Activated B cell treated with CpG ODN at 0.5 μM for 24 hours (primary cell): ENCODE results near the gene CTRL. TPM values are rescaled to one million over a fixed set of nuclear protein-coding genes. Genes with fewer than 3 reads are reported as not detected.

ENCODE experiments used
- ATAC-seq: fragments of 200-7000 bp; cut with Tn5 transposase; one replicate; pipeline ENCODE4 v1.10.0; 2021; ENCODE audit warnings: low read depth, mild to moderate bottlenecking, moderate library complexity
- CTCF ChIA-PET: fragments of 350-600 bp; sonication (Branson Sonifier 250); formaldehyde crosslinking; loops from one replicate; lab custom pipeline; 2021; ENCODE audit warnings: antibody characterized with exemption; lab: Charles Lee
- POLR2A ChIA-PET: fragments of 350-600 bp; sonication (Branson Sonifier 250); formaldehyde crosslinking; loops from one replicate; lab custom pipeline; 2021; ENCODE audit warnings: antibody characterized with exemption; lab: Charles Lee
- DNase-seq: peaks from one replicate; pipeline ENCODE4 v3.0.0; 2022
- H3K27ac Mint-ChIP-seq: one replicate; pipeline ENCODE4 v1.8.0; 2020; ENCODE audit warnings: mixed read lengths
- H3K27me3 Mint-ChIP-seq: one replicate; pipeline ENCODE4 v1.8.0; 2021; ENCODE audit warnings: mixed read lengths
- H3K36me3 Mint-ChIP-seq: one replicate; pipeline ENCODE4 v1.8.0; 2021; ENCODE audit warnings: low read depth, mixed read lengths
- H3K4me1 Mint-ChIP-seq: one replicate; pipeline ENCODE4 v1.8.0; 2021; ENCODE audit warnings: mixed read lengths
- H3K4me3 Mint-ChIP-seq: one replicate; pipeline ENCODE4 v1.8.0; 2020; ENCODE audit warnings: mild to moderate bottlenecking, mixed read lengths
- H3K9me3 Mint-ChIP-seq: one replicate; pipeline ENCODE4 v1.8.0; 2020; ENCODE audit warnings: mixed read lengths
- CTCF ChIP-seq: fragments of 200-600 bp; IDR thresholded peaks from one replicate; pipeline ENCODE4 v1.8.0; 2022; ENCODE audit warnings: antibody characterized with exemption, mild to moderate bottlenecking
- intact Hi-C: fragments of 100-400 bp; cut with micrococcal nuclease; formaldehyde crosslinking; loops from one replicate; pipeline ENCODE4 v1.15.1; 2024
- total RNA-seq: library from RNA; stranded (reverse); gene quantifications from 2 replicates; pipeline ENCODE4 v1.2.3, GENCODE V29; 2022

Gene CTRL
- total RNA-seq, 1 donor from 2014 or later, result 6.2 TPM

- POLR2A ChIA-PET, result no interaction called here
- H3K4me1 Mint-ChIP-seq, result peaks cover 14% of the 10 kb centered on the region
- no peak for TF ChIP-seq CTCF
- DNase-seq, result no peak
- no peaks in the 10 kb centered on the region for H3K27me3 Mint-ChIP-seq
- peaks cover 25% of the 10 kb centered on the region for H3K36me3 Mint-ChIP-seq
- no peaks in the 10 kb centered on the region for H3K9me3 Mint-ChIP-seq
- no peak for ATAC-seq
- no peak overlapping the region for H3K4me3 Mint-ChIP-seq
- CTCF ChIA-PET, result no interaction called here
- no peak overlapping the region for H3K27ac Mint-ChIP-seq
- intact Hi-C loops, result no loop called here
Observed at GRCh38 chr16:67962135-67962534, 30.5 kb upstream of the CTRL start.

- H3K27me3 Mint-ChIP-seq, result no peaks in the 10 kb centered on the region
- no peak overlapping the region for H3K27ac Mint-ChIP-seq
- ChIA-PET CTCF (no interaction called here), POLR2A (no interaction called here)
- no peaks in the 10 kb centered on the region for H3K9me3 Mint-ChIP-seq
- peaks cover 25% of the 10 kb centered on the region for H3K36me3 Mint-ChIP-seq
- no peak overlapping the region for H3K4me3 Mint-ChIP-seq
- no peak for ATAC-seq
- peaks cover 11% of the 10 kb centered on the region for H3K4me1 Mint-ChIP-seq
- DNase-seq, result no peak
- intact Hi-C loops, result no loop called here
- TF ChIP-seq CTCF, result no peak
Observed at GRCh38 chr16:67961551-67961957, 29.9 kb upstream of the CTRL start.

GRCh38 chr16:67959536-67960329, 28.1 kb upstream of the CTRL start:
- TF ChIP-seq CTCF, result no peak
- Mint-ChIP-seq H3K4me3 (no peak overlapping the region), H3K27ac (no peak overlapping the region), H3K27me3 (no peaks in the 10 kb centered on the region), H3K9me3 (no peaks in the 10 kb centered on the region), H3K36me3 (peaks cover 30% of the 10 kb centered on the region), H3K4me1 (no peaks in the 10 kb centered on the region)
- DNase-seq (no peak), ATAC-seq (no peak)
- CTCF ChIA-PET, result interaction anchor here (0.5 kb wide), 1 partner anchor 76 kb away, joined by 3 read pairs; no protein-coding TSS in a partner anchor
- intact Hi-C loops, result no loop called here
- POLR2A ChIA-PET, result interaction anchor here (1.3 kb wide), 1 partner anchor 9 kb away, joined by 3 read pairs; no protein-coding TSS in a partner anchor

GRCh38 chr16:67957622-67958021, 26.0 kb upstream of the CTRL start:
- no peak for ATAC-seq
- H3K27me3 Mint-ChIP-seq, result no peaks in the 10 kb centered on the region
- intact Hi-C loops, result no loop called here
- no peak for TF ChIP-seq CTCF
- DNase-seq, result no peak
- ChIA-PET POLR2A (no interaction called here), CTCF (interaction anchor here (1.2 kb wide), 1 partner anchor 83 kb away, joined by 4 read pairs; no protein-coding TSS in a partner anchor)
- peaks cover 36% of the 10 kb centered on the region for H3K36me3 Mint-ChIP-seq
- H3K4me3 Mint-ChIP-seq, result no peak overlapping the region
- H3K4me1 Mint-ChIP-seq, result no peaks in the 10 kb centered on the region
- no peak overlapping the region for H3K27ac Mint-ChIP-seq
- no peaks in the 10 kb centered on the region for H3K9me3 Mint-ChIP-seq

GRCh38 chr16:67954421-67955196, 22.9 kb upstream of the CTRL start:
- H3K9me3 Mint-ChIP-seq, result no peaks in the 10 kb centered on the region
- H3K36me3 Mint-ChIP-seq, result peaks cover 29% of the 10 kb centered on the region
- no peaks in the 10 kb centered on the region for H3K27me3 Mint-ChIP-seq
- no peak for ATAC-seq
- no peak overlapping the region for H3K27ac Mint-ChIP-seq
- CTCF ChIA-PET, result no interaction called here
- TF ChIP-seq CTCF, result no peak
- intact Hi-C loops, result no loop called here
- no peak overlapping the region for H3K4me3 Mint-ChIP-seq
- POLR2A ChIA-PET, result interaction anchor here (0.5 kb wide), 1 partner anchor 272 kb away, joined by 6 read pairs; no protein-coding TSS in a partner anchor
- H3K4me1 Mint-ChIP-seq, result no peaks in the 10 kb centered on the region
- DNase-seq, result no peak
